GM21515 (cell line): ENCODE measurements around the gene TRIM43B.
"Not testable (repeated sequence)": the region's sequence is repeated elsewhere in the genome, so short reads cannot be mapped to it uniquely, and the experiment has no call there.

Source experiments
- ATAC-seq: cut with Tn5 transposase; IDR thresholded peaks from one replicate; pipeline ENCODE4 v1.9.1; 2021; ENCODE audit not compliant: unreplicated experiment

The TRIM43B gene

GRCh38 chr2:95434507-95435076, 50.0 kb downstream of the TRIM43B start:
- not testable (repeated sequence) for ATAC-seq

DNA sequence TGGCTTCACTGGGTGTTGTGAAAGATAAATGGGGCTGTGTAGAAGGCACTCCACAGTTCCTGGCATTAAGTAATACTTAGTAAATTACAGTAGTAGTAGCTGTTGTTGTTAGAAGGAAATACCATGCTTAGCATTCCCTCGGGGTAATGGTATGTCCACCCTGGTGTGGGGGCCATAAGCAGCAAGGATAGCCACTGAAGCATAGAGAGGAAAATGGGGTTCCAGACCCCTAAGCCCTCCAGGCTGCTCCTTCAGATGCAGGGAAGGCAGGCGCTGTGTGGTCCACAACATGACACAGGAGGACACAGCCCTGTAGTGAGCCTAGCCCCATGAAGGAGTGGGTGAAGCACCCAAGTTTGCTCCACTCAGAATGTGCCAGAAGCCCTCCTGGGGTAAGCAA, 50.6 kb downstream of the TRIM43B start:
- not testable (repeated sequence) for ATAC-seq

DNA sequence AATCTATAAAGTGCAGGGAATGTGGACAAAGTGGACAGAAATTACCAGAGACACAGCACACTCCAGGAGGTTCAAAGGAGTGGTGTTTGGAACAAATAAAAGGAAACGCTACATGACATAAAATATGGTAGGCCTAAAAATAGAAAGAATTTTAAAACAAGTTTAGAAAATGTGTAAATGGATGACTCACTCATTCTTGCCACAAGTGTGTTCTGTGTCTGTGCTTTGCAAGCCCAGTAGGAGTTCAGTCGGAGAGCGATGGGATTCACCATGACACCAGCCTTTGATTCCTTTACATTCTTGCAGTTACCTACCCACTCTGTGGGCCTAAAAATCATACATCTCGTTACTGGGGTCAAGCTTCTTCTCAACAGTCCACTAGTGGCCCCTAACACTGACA, 51.2 kb downstream of the TRIM43B start:
- not testable (repeated sequence) for ATAC-seq

DNA sequence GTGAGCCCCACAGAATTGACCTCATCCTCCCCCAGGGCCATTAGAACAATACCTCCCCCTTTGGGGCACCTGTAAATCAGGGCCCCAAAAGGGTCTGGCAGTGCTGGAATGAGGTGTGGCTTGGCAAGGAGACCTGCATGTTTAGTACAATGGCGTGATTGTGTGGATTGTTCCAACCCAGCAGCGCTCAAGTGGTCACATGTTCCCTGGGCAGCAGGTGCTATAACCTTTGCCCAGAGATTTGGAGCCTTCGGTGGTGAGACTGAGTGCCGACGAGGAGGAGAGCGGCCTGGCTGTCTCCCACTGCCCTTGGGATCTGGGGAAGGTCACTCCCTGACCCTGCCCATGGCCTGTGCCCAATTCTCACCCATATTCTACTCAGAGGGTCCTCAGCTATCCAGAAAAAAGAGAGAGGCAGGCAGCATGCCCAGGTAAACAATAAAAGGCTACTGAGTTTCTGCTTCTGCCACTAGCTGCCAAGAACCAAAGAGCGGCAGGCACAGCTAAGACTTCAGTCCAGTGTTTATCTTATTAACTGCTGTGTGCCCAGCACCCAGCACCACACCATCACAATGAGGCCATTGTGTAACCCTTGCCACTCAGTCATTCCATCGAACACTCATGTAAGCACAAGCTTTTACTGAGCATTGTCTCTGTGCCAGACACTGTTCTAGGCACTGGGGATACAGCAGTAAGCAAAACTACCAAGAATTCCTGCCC, 54.6 kb downstream of the TRIM43B start:
- not testable (repeated sequence) for ATAC-seq

DNA sequence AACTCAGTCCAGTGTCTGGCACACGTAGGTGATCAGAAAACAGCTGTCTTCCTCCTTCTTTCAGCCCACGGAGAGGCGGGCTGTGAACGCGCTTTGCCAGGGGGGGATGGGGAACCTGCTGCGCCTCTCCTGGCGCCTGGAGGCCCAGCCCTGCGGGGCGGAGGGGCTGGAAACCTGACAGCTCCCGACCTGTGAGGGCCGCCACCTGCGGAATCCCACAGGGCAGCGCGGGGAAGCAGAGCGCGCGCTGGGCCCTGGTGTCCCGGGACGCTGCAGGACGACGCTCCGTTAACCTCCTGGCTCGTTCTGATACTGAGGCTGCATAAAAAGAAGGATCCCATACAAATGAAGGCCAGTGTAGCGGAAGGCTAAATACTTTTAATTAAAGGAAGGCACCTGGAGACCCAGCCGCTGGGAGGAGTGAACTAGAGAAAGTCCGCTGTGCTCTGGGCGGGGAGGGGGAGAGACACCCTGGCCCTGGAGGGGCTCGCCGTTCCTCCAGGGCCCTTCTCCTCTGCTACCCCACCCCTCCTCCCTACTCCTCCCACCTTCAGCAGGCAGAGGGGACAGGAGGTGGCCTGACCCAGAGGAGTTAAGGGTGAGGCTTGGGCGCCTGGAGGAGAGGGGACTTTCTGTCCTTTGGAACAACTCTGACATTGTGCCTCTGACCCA, 57.2 kb downstream of the TRIM43B start:
- not testable (repeated sequence) for ATAC-seq
